ENCODE measurements around the gene MON1B. TPM values are rescaled to one million over a fixed set of nuclear protein-coding genes. Genes with fewer than 3 reads are reported as not detected.

MON1B gene
- total and polyA plus RNA-seq, 2 of the 13 experiments (the other 11 are each of a cell fraction or from before 2014, with no cell fraction given) = 13.4 to 15.6 TPM

- peak; percentile 62; the same call in 1 of the 2 replicates for TF ChIP-seq ZNF441 (CRISPR knock-in tag; IDR thresholded peaks at IDR 0.05; ENCODE audit: borderline replicate concordance)
- TF ChIP-seq RCOR2 (CRISPR knock-in tag; IDR thresholded peaks at IDR 0.05) = no peak
- no peak for TF ChIP-seq ZFY (CRISPR knock-in tag; IDR thresholded peaks at IDR 0.05)
- no peak for TF ChIP-seq ZBTB26 (CRISPR knock-in tag; IDR thresholded peaks at IDR 0.05; ENCODE audit: borderline replicate concordance)
- TF ChIP-seq, protein P1, sequence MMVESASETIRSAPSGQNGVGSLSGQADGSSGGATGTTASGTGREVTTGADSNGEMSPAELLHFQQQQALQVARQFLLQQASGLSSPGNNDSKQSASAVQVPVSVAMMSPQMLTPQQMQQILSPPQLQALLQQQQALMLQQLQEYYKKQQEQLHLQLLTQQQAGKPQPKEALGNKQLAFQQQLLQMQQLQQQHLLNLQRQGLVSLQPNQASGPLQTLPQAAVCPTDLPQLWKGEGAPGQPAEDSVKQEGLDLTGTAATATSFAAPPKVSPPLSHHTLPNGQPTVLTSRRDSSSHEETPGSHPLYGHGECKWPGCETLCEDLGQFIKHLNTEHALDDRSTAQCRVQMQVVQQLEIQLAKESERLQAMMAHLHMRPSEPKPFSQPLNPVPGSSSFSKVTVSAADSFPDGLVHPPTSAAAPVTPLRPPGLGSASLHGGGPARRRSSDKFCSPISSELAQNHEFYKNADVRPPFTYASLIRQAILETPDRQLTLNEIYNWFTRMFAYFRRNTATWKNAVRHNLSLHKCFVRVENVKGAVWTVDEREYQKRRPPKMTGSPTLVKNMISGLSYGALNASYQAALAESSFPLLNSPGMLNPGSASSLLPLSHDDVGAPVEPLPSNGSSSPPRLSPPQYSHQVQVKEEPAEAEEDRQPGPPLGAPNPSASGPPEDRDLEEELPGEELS (CRISPR knock-in tag; IDR thresholded peaks at IDR 0.05) = no peak
- no peak for TF ChIP-seq ZNF432 (CRISPR knock-in tag; IDR thresholded peaks at IDR 0.05; ENCODE audit: borderline replicate concordance)
- TF ChIP-seq PHF8 (CRISPR knock-in tag; IDR thresholded peaks at IDR 0.05) = no peak
- TF ChIP-seq ZNF230 (CRISPR knock-in tag; IDR thresholded peaks at IDR 0.05) = no peak
- TF ChIP-seq MIER2 (CRISPR knock-in tag; IDR thresholded peaks at IDR 0.05) = no peak
- TF ChIP-seq, protein P2, sequence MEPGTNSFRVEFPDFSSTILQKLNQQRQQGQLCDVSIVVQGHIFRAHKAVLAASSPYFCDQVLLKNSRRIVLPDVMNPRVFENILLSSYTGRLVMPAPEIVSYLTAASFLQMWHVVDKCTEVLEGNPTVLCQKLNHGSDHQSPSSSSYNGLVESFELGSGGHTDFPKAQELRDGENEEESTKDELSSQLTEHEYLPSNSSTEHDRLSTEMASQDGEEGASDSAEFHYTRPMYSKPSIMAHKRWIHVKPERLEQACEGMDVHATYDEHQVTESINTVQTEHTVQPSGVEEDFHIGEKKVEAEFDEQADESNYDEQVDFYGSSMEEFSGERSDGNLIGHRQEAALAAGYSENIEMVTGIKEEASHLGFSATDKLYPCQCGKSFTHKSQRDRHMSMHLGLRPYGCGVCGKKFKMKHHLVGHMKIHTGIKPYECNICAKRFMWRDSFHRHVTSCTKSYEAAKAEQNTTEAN (CRISPR knock-in tag; conservative IDR thresholded peaks at IDR 0.05) = 0 out of 2 replicates have a peak, but pooled peaks have one; percentile 31
- no peak for TF ChIP-seq RFX3 (CRISPR knock-in tag; IDR thresholded peaks at IDR 0.05)
- no peak for TF ChIP-seq ZNF296 (CRISPR knock-in tag; conservative IDR thresholded peaks at IDR 0.05)
- TF ChIP-seq ZNF326 (CRISPR knock-in tag; IDR thresholded peaks at IDR 0.05; ENCODE audit: borderline replicate concordance) = no peak
- TF ChIP-seq MEIS1 (CRISPR knock-in tag; IDR thresholded peaks at IDR 0.05; ENCODE audit: borderline replicate concordance) = no peak
- no peak for TF ChIP-seq ASH2L (IDR thresholded peaks at IDR 0.05; ENCODE audit: insufficient read length, low read depth, low read length)
- TF ChIP-seq, protein P3, sequence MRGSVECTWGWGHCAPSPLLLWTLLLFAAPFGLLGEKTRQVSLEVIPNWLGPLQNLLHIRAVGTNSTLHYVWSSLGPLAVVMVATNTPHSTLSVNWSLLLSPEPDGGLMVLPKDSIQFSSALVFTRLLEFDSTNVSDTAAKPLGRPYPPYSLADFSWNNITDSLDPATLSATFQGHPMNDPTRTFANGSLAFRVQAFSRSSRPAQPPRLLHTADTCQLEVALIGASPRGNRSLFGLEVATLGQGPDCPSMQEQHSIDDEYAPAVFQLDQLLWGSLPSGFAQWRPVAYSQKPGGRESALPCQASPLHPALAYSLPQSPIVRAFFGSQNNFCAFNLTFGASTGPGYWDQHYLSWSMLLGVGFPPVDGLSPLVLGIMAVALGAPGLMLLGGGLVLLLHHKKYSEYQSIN (CRISPR knock-in tag; IDR thresholded peaks at IDR 0.05; ENCODE audit: borderline replicate concordance) = no peak
- TF ChIP-seq ZNF543 (CRISPR knock-in tag; IDR thresholded peaks at IDR 0.05) = no peak
- TF ChIP-seq ZNF646 (CRISPR knock-in tag; IDR thresholded peaks at IDR 0.05) = no peak
- no peak for TF ChIP-seq GABPB1 (CRISPR knock-in tag; IDR thresholded peaks at IDR 0.05)
- TF ChIP-seq ZNF205 (CRISPR knock-in tag; IDR thresholded peaks at IDR 0.05) = peak; percentile 51; the same call in 1 of the 2 replicates
Measured at GRCh38 chr16:77190190-77190477, 856 bp upstream of the MON1B start (continued).
